Measurements from ENCODE around the gene RAB40C. TPM values are rescaled to one million over a fixed set of nuclear protein-coding genes. Genes with fewer than 3 reads are reported as not detected.

RAB40C gene
- polyA plus RNA-seq, 1 donor (not counting 4 experiments of a cell fraction or from before 2014, with no cell fraction given), result 4.0 TPM

DNA sequence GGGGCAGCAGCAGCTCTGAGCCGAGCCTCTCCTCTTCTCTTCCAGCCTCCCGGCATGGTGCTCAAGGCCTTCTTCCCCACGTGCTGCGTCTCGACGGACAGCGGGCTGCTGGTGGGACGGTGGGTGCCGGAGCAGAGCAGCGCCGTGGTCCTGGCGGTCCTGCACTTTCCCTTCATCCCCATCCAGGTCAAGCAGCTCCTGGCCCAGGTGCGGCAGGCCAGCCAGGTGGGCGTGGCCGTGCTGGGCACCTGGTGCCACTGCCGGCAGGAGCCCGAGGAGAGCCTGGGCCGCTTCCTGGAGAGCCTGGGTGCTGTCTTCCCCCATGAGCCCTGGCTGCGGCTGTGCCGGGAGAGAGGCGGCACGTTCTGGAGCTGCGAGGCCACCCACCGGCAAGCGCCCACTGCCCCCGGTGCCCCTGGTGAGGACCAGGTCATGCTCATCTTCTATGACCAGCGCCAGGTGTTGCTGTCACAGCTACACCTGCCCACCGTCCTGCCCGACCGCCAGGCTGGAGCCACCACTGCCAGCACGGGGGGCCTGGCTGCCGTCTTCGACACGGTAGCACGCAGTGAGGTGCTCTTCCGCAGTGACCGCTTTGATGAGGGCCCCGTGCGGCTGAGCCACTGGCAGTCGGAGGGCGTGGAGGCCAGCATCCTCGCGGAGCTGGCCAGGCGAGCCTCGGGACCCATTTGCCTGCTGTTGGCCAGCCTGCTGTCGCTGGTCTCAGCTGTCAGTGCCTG is 15.7 kb upstream of the RAB40C start:
- no peaks in the 10 kb centered on the region for H3K27me3 ChIP-seq (ENCODE audit: control insufficient read depth, extremely low read depth, insufficient read depth, low read length)
- peaks cover 6% of the 10 kb centered on the region for H3K4me1 ChIP-seq (ENCODE audit: control insufficient read depth, extremely low read depth, insufficient read depth, low read length)
- no peak for DNase-seq (ENCODE audit: low read depth, low spot score)
- dilution Hi-C loops (cut with MboI; ENCODE audit: extremely low pct_ligation_motif_present, low sequenced_read_pairs), result no loop called here
- no peaks in the 10 kb centered on the region for H4K20me1 ChIP-seq (ENCODE audit: control insufficient read depth, extremely low read depth, insufficient read depth, low read length)
- no peak overlapping the region for H3K4me3 ChIP-seq (ENCODE audit: control insufficient read depth in 2 of 3, extremely low read depth in 1 of 3, insufficient read depth in 2 of 3, low read depth in 1 of 3, low read length in 3 of 3)
- no peak overlapping the region for H2AFZ ChIP-seq (ENCODE audit: control insufficient read depth, low read length)
- no peak for TF ChIP-seq EZH2 (IDR thresholded peaks at IDR 0.05; ENCODE audit: low read length)
- TF ChIP-seq, protein P1, sequence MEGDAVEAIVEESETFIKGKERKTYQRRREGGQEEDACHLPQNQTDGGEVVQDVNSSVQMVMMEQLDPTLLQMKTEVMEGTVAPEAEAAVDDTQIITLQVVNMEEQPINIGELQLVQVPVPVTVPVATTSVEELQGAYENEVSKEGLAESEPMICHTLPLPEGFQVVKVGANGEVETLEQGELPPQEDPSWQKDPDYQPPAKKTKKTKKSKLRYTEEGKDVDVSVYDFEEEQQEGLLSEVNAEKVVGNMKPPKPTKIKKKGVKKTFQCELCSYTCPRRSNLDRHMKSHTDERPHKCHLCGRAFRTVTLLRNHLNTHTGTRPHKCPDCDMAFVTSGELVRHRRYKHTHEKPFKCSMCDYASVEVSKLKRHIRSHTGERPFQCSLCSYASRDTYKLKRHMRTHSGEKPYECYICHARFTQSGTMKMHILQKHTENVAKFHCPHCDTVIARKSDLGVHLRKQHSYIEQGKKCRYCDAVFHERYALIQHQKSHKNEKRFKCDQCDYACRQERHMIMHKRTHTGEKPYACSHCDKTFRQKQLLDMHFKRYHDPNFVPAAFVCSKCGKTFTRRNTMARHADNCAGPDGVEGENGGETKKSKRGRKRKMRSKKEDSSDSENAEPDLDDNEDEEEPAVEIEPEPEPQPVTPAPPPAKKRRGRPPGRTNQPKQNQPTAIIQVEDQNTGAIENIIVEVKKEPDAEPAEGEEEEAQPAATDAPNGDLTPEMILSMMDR (optimal IDR thresholded peaks at IDR 0.05 in 1 of 3, IDR thresholded peaks at IDR 0.05 in 1 of 3, conservative IDR thresholded peaks at IDR 0.05 in 1 of 3; ENCODE audit: extremely low read depth in 1 of 3, insufficient read depth in 2 of 3, low read length in 3 of 3), result no peak
- H3K9me3 ChIP-seq (ENCODE audit: control insufficient read depth, low read depth, low read length), result no peaks in the 10 kb centered on the region
- FAIRE-seq, result no peak
- H3K9me1 ChIP-seq (ENCODE audit: control insufficient read depth, extremely low read depth, insufficient read depth, low read length), result no peaks in the 10 kb centered on the region
- peaks cover 14% of the 10 kb centered on the region for H3K79me2 ChIP-seq (ENCODE audit: control insufficient read depth, insufficient read depth, low read length)
- H3K36me3 ChIP-seq (ENCODE audit: control insufficient read depth in 2 of 2, extremely low read depth in 1 of 2, insufficient read depth in 2 of 2, low read length in 2 of 2), result peaks cover 7 to 15% of the 10 kb centered on the region in 2 experiments
- no peak overlapping the region for H3K27ac ChIP-seq (ENCODE audit: control insufficient read depth, insufficient read depth, low read length)
- H3K4me2 ChIP-seq (ENCODE audit: control insufficient read depth, extremely low read depth, insufficient read depth, low read depth, low read length), result no peak overlapping the region
- H3K9ac ChIP-seq (ENCODE audit: control insufficient read depth, extremely low read depth, insufficient read depth, low read length), result no peak overlapping the region

DNA sequence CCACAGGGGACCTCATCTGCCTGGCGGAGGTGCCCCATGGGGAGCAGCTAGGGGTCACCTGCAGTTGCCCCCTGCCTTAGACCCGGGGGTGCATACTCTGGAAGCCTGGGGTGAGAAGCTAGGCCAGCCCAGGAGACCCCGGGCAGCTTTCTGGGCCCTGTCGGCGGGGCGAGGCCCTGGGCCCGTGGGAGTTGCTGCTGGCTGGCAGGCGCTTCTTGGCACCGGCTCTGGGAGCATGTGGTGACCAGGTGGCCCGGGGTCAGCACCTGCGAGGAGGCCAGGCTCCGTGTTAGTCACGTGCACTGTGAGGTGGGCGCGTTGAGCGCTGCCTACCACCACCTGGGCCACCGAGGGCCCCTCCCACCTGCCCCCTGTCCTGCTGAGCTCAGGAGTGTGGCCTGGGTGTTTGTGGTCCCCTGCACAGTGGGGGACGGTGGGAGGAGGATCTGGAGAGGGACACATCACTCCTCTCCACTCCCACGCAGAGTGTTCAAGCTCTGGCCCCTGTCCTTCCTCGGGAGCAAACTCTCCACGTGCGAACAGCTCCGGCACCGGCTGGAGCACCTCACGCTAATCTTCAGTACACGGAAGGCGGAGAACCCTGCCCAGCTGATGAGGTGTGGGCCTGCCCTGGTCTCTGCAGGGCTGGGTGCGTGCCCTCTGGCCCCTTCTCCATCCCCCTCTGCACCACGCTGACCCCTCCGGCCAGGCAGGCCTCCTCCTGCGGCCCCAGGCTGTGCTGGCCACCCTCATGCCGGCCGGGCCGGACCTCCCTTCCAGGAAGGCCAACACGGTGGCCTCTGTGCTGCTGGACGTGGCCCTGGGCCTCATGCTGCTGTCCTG is 14.3 kb upstream of the RAB40C start:
- Histone ChIP-seq H3K9me1 (ENCODE audit: control insufficient read depth, extremely low read depth, insufficient read depth, low read length) (no peaks in the 10 kb centered on the region), H4K20me1 (ENCODE audit: control insufficient read depth, extremely low read depth, insufficient read depth, low read length) (no peaks in the 10 kb centered on the region), H3K79me2 (ENCODE audit: control insufficient read depth, insufficient read depth, low read length) (peaks cover 10% of the 10 kb centered on the region), H3K4me1 (ENCODE audit: control insufficient read depth, extremely low read depth, insufficient read depth, low read length) (peaks cover 3% of the 10 kb centered on the region), H2AFZ (ENCODE audit: control insufficient read depth, low read length) (no peak overlapping the region), H3K4me3 (ENCODE audit: control insufficient read depth in 2 of 3, extremely low read depth in 1 of 3, insufficient read depth in 2 of 3, low read depth in 1 of 3, low read length in 3 of 3) (no peak overlapping the region), H3K27ac (ENCODE audit: control insufficient read depth, insufficient read depth, low read length) (no peak overlapping the region), H3K27me3 (ENCODE audit: control insufficient read depth, extremely low read depth, insufficient read depth, low read length) (no peaks in the 10 kb centered on the region), H3K9me3 (ENCODE audit: control insufficient read depth, low read depth, low read length) (no peaks in the 10 kb centered on the region), H3K4me2 (ENCODE audit: control insufficient read depth, extremely low read depth, insufficient read depth, low read depth, low read length) (no peak overlapping the region), H3K9ac (ENCODE audit: control insufficient read depth, extremely low read depth, insufficient read depth, low read length) (no peak overlapping the region), H3K36me3 (ENCODE audit: control insufficient read depth in 2 of 2, extremely low read depth in 1 of 2, insufficient read depth in 2 of 2, low read length in 2 of 2) (peaks cover 9 to 15% of the 10 kb centered on the region in 2 experiments)
- FAIRE-seq, result no peak
- DNase-seq (ENCODE audit: low read depth, low spot score), result no peak
- no peak for TF ChIP-seq EZH2 (IDR thresholded peaks at IDR 0.05; ENCODE audit: low read length)
- TF ChIP-seq, protein P1 (optimal IDR thresholded peaks at IDR 0.05 in 1 of 3, IDR thresholded peaks at IDR 0.05 in 1 of 3, conservative IDR thresholded peaks at IDR 0.05 in 1 of 3; ENCODE audit: extremely low read depth in 1 of 3, insufficient read depth in 2 of 3, low read length in 3 of 3), result no peak
- dilution Hi-C loops (cut with MboI; ENCODE audit: extremely low pct_ligation_motif_present, low sequenced_read_pairs), result no loop called here

Data from keratinocyte (primary cell).